Thymus (tissue), 14 donors: Measurements from ENCODE around the gene RRAGD. TPM values are rescaled to one million over a fixed set of nuclear protein-coding genes. Genes with fewer than 3 reads are reported as not detected.

Experiments
- DNase-seq, 9 donors: peaks; one replicate each; pipeline ENCODE4 v3.0.0-alpha.2; 2013; ENCODE audit warnings: low spot score in 9 of 9, low read depth in 6 of 9, missing footprints in 1 of 9
- H3K27ac ChIP-seq, 2 donors: one replicate each; pipeline ENCODE4 v1.5.1; 2013; ENCODE audit warnings: control low read depth in 1 of 2, low read depth in 1 of 2, low read length in 1 of 2, mild to moderate bottlenecking in 1 of 2, moderate library complexity in 1 of 2
- H3K27me3 ChIP-seq, 2 donors: one replicate each; pipeline ENCODE4 v1.5.1; 2013; ENCODE audit warnings: low read length in 1 of 2; ENCODE audit not compliant: control insufficient read depth in 2 of 2, insufficient read depth in 1 of 2
- H3K36me3 ChIP-seq, 2 donors: one replicate each; pipeline ENCODE4 v1.5.1; 2013; ENCODE audit warnings: low read length in 1 of 2, mild to moderate bottlenecking in 1 of 2, moderate library complexity in 1 of 2; ENCODE audit not compliant: control insufficient read depth in 2 of 2, insufficient read depth in 2 of 2
- H3K4me1 ChIP-seq, 2 donors: one replicate each; pipeline ENCODE4 v1.5.1; 2013; ENCODE audit warnings: low read length in 2 of 2; ENCODE audit not compliant: control insufficient read depth in 2 of 2, insufficient read depth in 2 of 2
- H3K4me3 ChIP-seq, 2 donors: one replicate each; pipeline ENCODE4 v1.5.1; 2013; ENCODE audit warnings: low read length in 2 of 2, control low read depth in 1 of 2, mild to moderate bottlenecking in 1 of 2
- H3K9me3 ChIP-seq, 2 donors: one replicate each; pipeline ENCODE4 v1.5.1; 2013; ENCODE audit warnings: low read length in 1 of 2, mild to moderate bottlenecking in 1 of 2; ENCODE audit not compliant: control insufficient read depth in 2 of 2, insufficient read depth in 1 of 2
- WGBS: extraction: QIAGEN DNeasy Blood & Tissue Kit; methylation state at CpG from one replicate; pipeline ENCODE4 v1.1.7; 2013; 5-methylcytosine and 5-hydroxymethylcytosine counted together
- long read RNA-seq, 10 donors: transcript quantifications; one replicate each; lab custom pipeline, GENCODE V29; 2026
- polyA plus RNA-seq: library from polyadenylated mRNA; stranded (reverse); fragments of 200-250 nt; gene quantifications from one replicate; pipeline ENCODE4 v1.2.3, GENCODE V29; 2013
- total RNA-seq: library from RNA; stranded (reverse); fragments of 120-200 nt; gene quantifications from one replicate; pipeline ENCODE4 v1.2.4, GENCODE V29; 2013
- donor health status: healthy.

RRAGD gene, protein sequence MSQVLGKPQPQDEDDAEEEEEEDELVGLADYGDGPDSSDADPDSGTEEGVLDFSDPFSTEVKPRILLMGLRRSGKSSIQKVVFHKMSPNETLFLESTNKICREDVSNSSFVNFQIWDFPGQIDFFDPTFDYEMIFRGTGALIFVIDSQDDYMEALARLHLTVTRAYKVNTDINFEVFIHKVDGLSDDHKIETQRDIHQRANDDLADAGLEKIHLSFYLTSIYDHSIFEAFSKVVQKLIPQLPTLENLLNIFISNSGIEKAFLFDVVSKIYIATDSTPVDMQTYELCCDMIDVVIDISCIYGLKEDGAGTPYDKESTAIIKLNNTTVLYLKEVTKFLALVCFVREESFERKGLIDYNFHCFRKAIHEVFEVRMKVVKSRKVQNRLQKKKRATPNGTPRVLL
- 17.9 TPM for total RNA-seq
- polyA plus RNA-seq: 13.0 TPM
- long read RNA-seq, donor 1, full-length matches to known transcripts: 1 of 1 reads
- long read RNA-seq, donor 1, partial matches to known transcripts: 0 of 1 reads
- long read RNA-seq, donor 1, other reads (novel, unspliced or antisense): 0 of 1 reads
- long read RNA-seq, donor 2: 0 reads
- long read RNA-seq, donor 3, full-length matches to known transcripts: 5 of 5 reads
- long read RNA-seq, donor 3, partial matches to known transcripts: 0 of 5 reads
- long read RNA-seq, donor 3, other reads (novel, unspliced or antisense): 0 of 5 reads
- long read RNA-seq, donor 4, full-length matches to known transcripts: 5 of 5 reads
- long read RNA-seq, donor 4, partial matches to known transcripts: 0 of 5 reads
- long read RNA-seq, donor 4, other reads (novel, unspliced or antisense): 0 of 5 reads
- long read RNA-seq, donor 5, full-length matches to known transcripts: 9 of 9 reads
- long read RNA-seq, donor 5, partial matches to known transcripts: 0 of 9 reads
- long read RNA-seq, donor 5, other reads (novel, unspliced or antisense): 0 of 9 reads
- long read RNA-seq, donor 6, full-length matches to known transcripts: 4 of 4 reads
- long read RNA-seq, donor 6, partial matches to known transcripts: 0 of 4 reads
- long read RNA-seq, donor 6, other reads (novel, unspliced or antisense): 0 of 4 reads
- long read RNA-seq, donor 7, full-length matches to known transcripts: 8 of 8 reads
- long read RNA-seq, donor 7, partial matches to known transcripts: 0 of 8 reads
- long read RNA-seq, donor 7, other reads (novel, unspliced or antisense): 0 of 8 reads
- long read RNA-seq, donor 8, full-length matches to known transcripts: 5 of 5 reads
- long read RNA-seq, donor 8, partial matches to known transcripts: 0 of 5 reads
- long read RNA-seq, donor 8, other reads (novel, unspliced or antisense): 0 of 5 reads
- long read RNA-seq, donor 9, full-length matches to known transcripts: 7 of 7 reads
- long read RNA-seq, donor 9, partial matches to known transcripts: 0 of 7 reads
- long read RNA-seq, donor 9, other reads (novel, unspliced or antisense): 0 of 7 reads
- long read RNA-seq, donor 10, full-length matches to known transcripts: 7 of 7 reads
- long read RNA-seq, donor 10, partial matches to known transcripts: 0 of 7 reads
- long read RNA-seq, donor 10, other reads (novel, unspliced or antisense): 0 of 7 reads

DNA sequence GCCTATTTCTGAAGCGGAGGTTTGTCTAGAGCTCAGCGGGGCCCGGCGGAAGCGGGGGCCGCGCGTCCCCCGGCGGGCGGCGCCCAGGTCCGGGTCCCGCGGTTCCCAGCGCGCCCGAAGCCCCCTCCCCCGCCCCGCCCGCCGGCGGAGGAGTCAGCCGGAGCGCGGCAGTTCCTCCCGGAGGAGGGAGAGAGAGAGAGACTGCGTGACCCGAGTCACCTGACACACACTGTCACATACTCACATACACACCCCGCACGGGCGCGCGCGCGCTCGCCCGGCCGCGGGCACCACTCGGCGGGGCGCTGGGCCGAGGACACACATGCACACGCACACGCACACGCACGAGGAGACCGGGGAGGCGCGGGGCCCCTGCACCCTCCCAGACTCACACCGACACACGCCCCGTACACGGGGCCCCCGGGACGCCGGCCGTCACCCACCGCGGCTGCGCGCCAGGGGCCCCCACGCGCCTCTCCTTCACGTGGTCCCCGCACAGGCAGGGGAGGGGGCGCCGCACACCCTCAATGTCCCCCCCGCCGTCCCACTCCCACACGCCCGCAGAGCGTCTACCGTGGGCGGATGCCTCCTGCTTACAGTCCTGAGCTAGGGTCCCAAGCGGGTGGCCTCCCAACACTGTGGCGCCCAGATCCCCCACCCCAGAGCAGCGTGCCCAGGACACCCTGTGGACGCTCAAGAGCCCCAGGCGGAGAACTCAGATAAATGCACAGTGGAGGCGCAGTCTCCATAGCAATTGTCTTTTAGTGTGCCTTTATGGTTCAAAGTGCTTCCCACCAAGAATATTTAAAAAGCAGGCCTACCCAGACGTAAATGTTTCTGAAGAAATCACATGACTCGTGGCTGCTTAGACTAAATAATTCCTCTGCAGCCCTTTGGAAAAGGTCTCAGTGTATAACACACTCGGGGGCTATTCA, at the start of gene RRAGD:
TSS of gene RRAGD (minus strand) at position 203 of the 935 bp plus-strand sequence. CDS start 280 bp downstream, outside the sequence.
- peak within 1 kb of the TSS; percentile 61 to 64 for H3K27ac ChIP-seq
- WGBS: under 1% methylated on average over 85 of the region's 85 CpGs
- peak in 6 of 9 donors; percentile 64 to 84 (median 74) for DNase-seq
- peaks cover 13 to 15% of the 10 kb centered on the region in 2 donors for H3K4me1 ChIP-seq
- H3K27me3 ChIP-seq: peaks cover 0 to 11% of the 10 kb centered on the region in 2 donors
- H3K36me3 ChIP-seq: no peaks in the 10 kb centered on the region
- H3K9me3 ChIP-seq: no peaks in the 10 kb centered on the region
- peak within 1 kb of the TSS; percentile 66 to 90 for H3K4me3 ChIP-seq

- no peaks in the 10 kb centered on the region for H3K36me3 ChIP-seq
- 97% methylated on average over 7 of the region's 7 CpGs for WGBS
Measured at GRCh38 chr6:89460713-89461112, 48.6 kb upstream of the RRAGD start.

GRCh38 chr6:89459501-89459900, 47.4 kb upstream of the RRAGD start:
- Histone ChIP-seq H3K4me3 (no peak overlapping the region), H3K36me3 (no peaks in the 10 kb centered on the region), H3K9me3 (no peaks in the 10 kb centered on the region), H3K27ac (no peak overlapping the region), H3K27me3 (no peaks in the 10 kb centered on the region), H3K4me1 (no peaks in the 10 kb centered on the region)
- no peak for DNase-seq
- WGBS: 97% methylated on average over 1 of the region's 1 CpG

More at GRCh38 chr6:89460713-89461112, 48.6 kb upstream of the RRAGD start:
- Histone ChIP-seq H3K4me3 (no peak overlapping the region), H3K27ac (no peak overlapping the region), H3K9me3 (no peaks in the 10 kb centered on the region), H3K27me3 (no peaks in the 10 kb centered on the region), H3K4me1 (no peaks in the 10 kb centered on the region)
- no peak for DNase-seq

DNA sequence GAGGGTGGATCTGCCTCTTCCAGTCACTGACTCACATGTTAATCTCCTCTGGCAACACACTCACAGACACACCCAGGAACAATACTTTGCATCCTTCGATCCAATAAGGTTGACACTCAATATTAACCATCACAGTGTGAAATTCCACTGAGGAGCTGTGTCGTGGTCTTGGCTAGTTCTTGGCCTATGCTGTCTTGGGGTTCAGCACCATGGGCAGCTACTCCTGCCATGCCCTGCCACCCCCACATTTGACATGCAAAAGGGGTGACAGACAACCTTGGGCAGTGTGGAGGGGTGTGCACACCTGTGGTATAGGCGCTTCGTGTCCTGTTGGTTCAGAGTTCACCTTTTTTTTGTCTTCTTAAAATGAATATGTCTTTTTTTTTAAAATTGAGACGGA, 46.6 kb upstream of the RRAGD start:
- no peaks in the 10 kb centered on the region for H3K36me3 ChIP-seq

DNA sequence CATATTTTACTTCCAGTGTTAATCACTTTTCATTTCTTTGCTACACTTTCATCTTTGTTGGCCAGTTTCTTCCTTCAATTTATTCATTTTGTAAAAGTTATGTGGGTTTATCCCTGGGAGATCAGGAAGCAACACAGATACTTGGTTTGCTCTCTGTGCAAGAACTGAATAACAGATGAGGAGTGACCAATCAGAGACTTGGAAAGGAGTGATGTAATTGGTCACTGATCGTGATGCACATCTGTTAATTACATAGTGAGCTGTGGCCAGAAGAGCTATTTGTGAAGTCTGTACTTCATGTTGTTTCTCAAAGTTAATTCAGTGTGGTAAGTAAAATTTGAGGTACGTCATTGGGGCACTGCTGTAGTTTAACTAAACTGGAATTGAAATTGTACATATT, 42.2 kb upstream of the RRAGD start:
- Histone ChIP-seq H3K4me1 (no peaks in the 10 kb centered on the region), H3K4me3 (no peak overlapping the region), H3K9me3 (no peaks in the 10 kb centered on the region), H3K27ac (no peak overlapping the region), H3K27me3 (no peaks in the 10 kb centered on the region), H3K36me3 (no peaks in the 10 kb centered on the region)
- no peak for DNase-seq
- whole genome bisulfite sequencing: 96% methylated on average over 2 of the region's 2 CpGs

More for the DNA sequence above, 46.6 kb upstream of the RRAGD start:
- no peaks in the 10 kb centered on the region for H3K9me3 ChIP-seq
- DNase-seq: no peak
- no peak overlapping the region for H3K4me3 ChIP-seq
- H3K27ac ChIP-seq: no peak overlapping the region
- 97% methylated on average over 5 of the region's 5 CpGs for WGBS
- no peaks in the 10 kb centered on the region for H3K27me3 ChIP-seq
- no peaks in the 10 kb centered on the region for H3K4me1 ChIP-seq

DNA sequence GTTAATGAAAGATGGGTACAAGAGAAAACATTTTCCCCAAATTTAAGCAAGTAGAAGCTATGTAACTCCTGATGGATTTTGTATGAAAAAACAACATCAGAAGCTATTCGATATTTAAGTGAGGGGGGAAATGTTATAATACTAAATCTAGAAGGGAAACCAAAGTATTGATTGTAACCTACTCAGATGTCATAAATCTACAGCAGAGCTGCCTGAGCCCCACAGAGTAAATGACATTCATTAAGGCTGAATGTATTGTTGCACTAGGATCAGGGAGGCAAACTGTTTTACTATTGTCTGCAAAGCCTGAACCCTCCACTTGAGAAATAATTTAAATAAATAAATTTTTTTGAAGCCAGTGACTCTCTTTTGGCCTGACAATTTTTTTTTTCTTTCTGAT, 40.2 kb upstream of the RRAGD start:
- H3K9me3 ChIP-seq: no peaks in the 10 kb centered on the region
- WGBS: 98% methylated on average over 1 of the region's 1 CpG
- no peaks in the 10 kb centered on the region for H3K27me3 ChIP-seq
- H3K4me1 ChIP-seq: no peaks in the 10 kb centered on the region
- no peak for DNase-seq
- no peaks in the 10 kb centered on the region for H3K36me3 ChIP-seq
- H3K4me3 ChIP-seq: no peak overlapping the region
- H3K27ac ChIP-seq: no peak overlapping the region

GRCh38 chr6:89449193-89449592, 37.1 kb upstream of the RRAGD start:
- Histone ChIP-seq H3K27me3 (no peaks in the 10 kb centered on the region), H3K4me1 (no peaks in the 10 kb centered on the region), H3K4me3 (no peak overlapping the region), H3K9me3 (no peaks in the 10 kb centered on the region), H3K27ac (no peak overlapping the region), H3K36me3 (no peaks in the 10 kb centered on the region)
- DNase-seq: no peak
- WGBS: 10% methylated on average over 1 of the region's 1 CpG
